HEK293 (cell line): Measurements from ENCODE around the gene TSEN54.
A peak's percentile ranks its signal among the peaks of the same experiment; 100 is the strongest.

Experiments used
- CTCF ChIA-PET: fragments of 350-600 bp; formaldehyde crosslinking; extraction: SDS; loops from one replicate; lab custom pipeline; 2021; ENCODE audit warnings: antibody characterized with exemption; lab: Yijun Ruan, JAX
- POLR2A ChIA-PET: fragments of 300-600 bp; formaldehyde crosslinking; extraction: SDS; loops from one replicate; lab custom pipeline; 2020; ENCODE audit warnings: antibody characterized with exemption, inconsistent platforms; lab: Yijun Ruan, JAX
- H3K27ac ChIP-seq: fragments of 200-500 bp; sonication (Bioruptor generic); 2 replicates; pipeline ENCODE4 v1.5.1; 2014; ENCODE audit warnings: low read depth, low read length, control low read depth, inconsistent platforms; ENCODE audit errors: extremely low read depth
- H3K36me3 ChIP-seq, 2 experiments: fragments of 200-500 bp in 1 of 2; sonication (Bioruptor generic) in 1 of 2; 1 replicate in 1 of 2; 2 replicates in 1 of 2; pipeline ENCODE4 v1.5.1; 2014 to 2017; ENCODE audit warnings: inconsistent platforms in 2 of 2, low read length in 2 of 2; ENCODE audit not compliant: control insufficient read depth in 2 of 2, insufficient read depth in 1 of 2
- H3K4me1 ChIP-seq: fragments of 200-500 bp; sonication (Bioruptor generic); 2 replicates; pipeline ENCODE4 v1.5.1; 2014; ENCODE audit warnings: mild to moderate bottlenecking, low read length, inconsistent platforms; ENCODE audit not compliant: control insufficient read depth, insufficient read depth
- H3K4me3 ChIP-seq: 2 replicates; pipeline ENCODE4 v1.5.1; 2011; ENCODE audit warnings: low read depth, mild to moderate bottlenecking, control low read depth, low read length, moderate library complexity
- H3K9me3 ChIP-seq: fragments of 200-500 bp; sonication (Bioruptor generic); 2 replicates; pipeline ENCODE4 v1.5.1; 2014; ENCODE audit warnings: low read depth, low read length, inconsistent platforms; ENCODE audit not compliant: control insufficient read depth, insufficient read depth
- GLIS1 ChIP-seq: fragments of 450-650 bp; formaldehyde crosslinking; IDR thresholded peaks from 2 replicates; pipeline ENCODE4 v1.5.1; 2016; ENCODE audit warnings: missing biosample characterization, missing genetic modification characterization
- KLF1 ChIP-seq: fragments of 450-650 bp; formaldehyde crosslinking; IDR thresholded peaks from 2 replicates; pipeline ENCODE4 v1.5.1; 2016; ENCODE audit warnings: missing biosample characterization, missing genetic modification characterization
- KLF10 ChIP-seq: fragments of 450-650 bp; IDR thresholded peaks from 2 replicates; pipeline ENCODE4 v1.5.1; 2018; ENCODE audit warnings: missing biosample characterization, mild to moderate bottlenecking, missing genetic modification characterization
- KLF8 ChIP-seq: fragments of 450-650 bp; formaldehyde crosslinking; IDR thresholded peaks from 2 replicates; pipeline ENCODE4 v1.5.1; 2016; ENCODE audit warnings: missing biosample characterization, missing genetic modification characterization
- PRDM6 ChIP-seq: fragments of 450-650 bp; formaldehyde crosslinking; IDR thresholded peaks from 2 replicates; pipeline ENCODE4 v1.5.1; 2017; ENCODE audit warnings: missing biosample characterization, missing genetic modification characterization
- REPIN1 ChIP-seq: fragments of 450-650 bp; formaldehyde crosslinking; IDR thresholded peaks from 2 replicates; pipeline ENCODE4 v1.5.1; 2017; ENCODE audit warnings: missing biosample characterization, missing genetic modification characterization, low read depth
- SCRT2 ChIP-seq: fragments of 450-650 bp; formaldehyde crosslinking; IDR thresholded peaks from 2 replicates; pipeline ENCODE4 v1.5.1; 2016; ENCODE audit warnings: missing biosample characterization, missing genetic modification characterization
- WT1 ChIP-seq: fragments of 450-650 bp; formaldehyde crosslinking; IDR thresholded peaks from 2 replicates; pipeline ENCODE4 v1.5.1; 2016; ENCODE audit warnings: missing biosample characterization, missing genetic modification characterization
- YY1 ChIP-seq: fragments of 450-650 bp; formaldehyde crosslinking; IDR thresholded peaks from 2 replicates; pipeline ENCODE4 v1.5.1; 2018; ENCODE audit warnings: missing biosample characterization, missing genetic modification characterization
- ZBTB8A ChIP-seq: fragments of 450-650 bp; formaldehyde crosslinking; IDR thresholded peaks from 2 replicates; pipeline ENCODE4 v1.5.1; 2016; ENCODE audit warnings: missing biosample characterization, missing genetic modification characterization
- ZIC2 ChIP-seq: fragments of 450-650 bp; formaldehyde crosslinking; IDR thresholded peaks from 2 replicates; pipeline ENCODE4 v1.5.1; 2016; ENCODE audit warnings: missing biosample characterization, missing genetic modification characterization
- ZNF112 ChIP-seq: fragments of 450-650 bp; formaldehyde crosslinking; IDR thresholded peaks from 2 replicates; pipeline ENCODE4 v1.5.0; 2017; ENCODE audit warnings: missing biosample characterization, missing genetic modification characterization
- ZNF132 ChIP-seq: fragments of 450-650 bp; formaldehyde crosslinking; IDR thresholded peaks from 2 replicates; pipeline ENCODE4 v1.5.1; 2017; ENCODE audit warnings: missing biosample characterization, missing genetic modification characterization, borderline replicate concordance
- ZNF175 ChIP-seq: fragments of 450-650 bp; formaldehyde crosslinking; IDR thresholded peaks from 2 replicates; pipeline ENCODE4 v1.5.1; 2016; ENCODE audit warnings: missing biosample characterization, missing genetic modification characterization
- ZNF184 ChIP-seq: fragments of 450-650 bp; IDR thresholded peaks from 2 replicates; pipeline ENCODE4 v1.5.1; 2018; ENCODE audit warnings: missing biosample characterization, mild to moderate bottlenecking, missing genetic modification characterization
- ZNF223 ChIP-seq: fragments of 450-650 bp; formaldehyde crosslinking; IDR thresholded peaks from 2 replicates; pipeline ENCODE4 v1.5.1; 2016; ENCODE audit warnings: missing biosample characterization, missing genetic modification characterization
- ZNF48 ChIP-seq: fragments of 450-650 bp; formaldehyde crosslinking; IDR thresholded peaks from 2 replicates; pipeline ENCODE4 v1.5.1; 2016; ENCODE audit warnings: missing biosample characterization, missing genetic modification characterization
- ZNF510 ChIP-seq: fragments of 450-650 bp; formaldehyde crosslinking; IDR thresholded peaks from 2 replicates; pipeline ENCODE4 v1.5.1; 2018; ENCODE audit warnings: mild to moderate bottlenecking, missing genetic modification characterization, missing biosample characterization; ENCODE audit not compliant: insufficient replicate concordance
- ZNF514 ChIP-seq: fragments of 450-650 bp; formaldehyde crosslinking; IDR thresholded peaks from 2 replicates; pipeline ENCODE4 v1.5.1; 2016; ENCODE audit warnings: missing biosample characterization, missing genetic modification characterization
- ZNF518A ChIP-seq: fragments of 450-650 bp; formaldehyde crosslinking; conservative IDR thresholded peaks from 2 replicates; pipeline ENCODE4 v1.5.1; 2016; ENCODE audit warnings: low read depth, missing biosample characterization, missing genetic modification characterization
- ZNF544 ChIP-seq: fragments of 450-650 bp; formaldehyde crosslinking; IDR thresholded peaks from 2 replicates; pipeline ENCODE4 v1.5.0; 2017; ENCODE audit warnings: missing biosample characterization, missing genetic modification characterization
- ZNF549 ChIP-seq: fragments of 450-650 bp; IDR thresholded peaks from 2 replicates; pipeline ENCODE4 v1.5.1; 2018; ENCODE audit warnings: missing biosample characterization, missing genetic modification characterization, mild to moderate bottlenecking, inconsistent platforms, moderate library complexity
- ZNF629 ChIP-seq: fragments of 450-650 bp; formaldehyde crosslinking; IDR thresholded peaks from 2 replicates; pipeline ENCODE4 v1.5.1; 2017; ENCODE audit warnings: missing biosample characterization, missing genetic modification characterization
- ZNF664 ChIP-seq: fragments of 450-650 bp; formaldehyde crosslinking; IDR thresholded peaks from 2 replicates; pipeline ENCODE4 v1.5.1; 2016; ENCODE audit warnings: missing biosample characterization, missing genetic modification characterization
- ZNF670 ChIP-seq: fragments of 450-650 bp; formaldehyde crosslinking; IDR thresholded peaks from 2 replicates; pipeline ENCODE4 v1.5.1; 2016; ENCODE audit warnings: missing biosample characterization, missing genetic modification characterization, low read depth
- ZNF704 ChIP-seq: fragments of 450-650 bp; formaldehyde crosslinking; IDR thresholded peaks from 2 replicates; pipeline ENCODE4 v1.5.1; 2016; ENCODE audit warnings: missing biosample characterization, missing genetic modification characterization
- ZNF791 ChIP-seq: fragments of 450-650 bp; formaldehyde crosslinking; IDR thresholded peaks from 2 replicates; pipeline ENCODE4 v1.5.1; 2016; ENCODE audit warnings: missing biosample characterization, missing genetic modification characterization
- ZNF792 ChIP-seq: fragments of 450-650 bp; formaldehyde crosslinking; IDR thresholded peaks from 2 replicates; pipeline ENCODE4 v1.5.1; 2016; ENCODE audit warnings: missing biosample characterization, missing genetic modification characterization
- ZNF837 ChIP-seq: fragments of 450-650 bp; formaldehyde crosslinking; IDR thresholded peaks from 2 replicates; pipeline ENCODE4 v1.5.1; 2016; ENCODE audit warnings: missing biosample characterization, missing genetic modification characterization
- TF ChIP-seq, protein P1 (sequence below): fragments of 450-650 bp; formaldehyde crosslinking; IDR thresholded peaks from 2 replicates; pipeline ENCODE4 v1.5.1; 2016; ENCODE audit warnings: missing biosample characterization, missing genetic modification characterization

TSEN54 gene

GRCh38 chr17:75481194-75482068, 34.9 kb upstream of the TSEN54 start:
- POLR2A ChIA-PET = interaction anchor here (1.0 to 2.5 kb wide), 3 partner anchors 20 to 45 kb away, joined by 3 to 12 read pairs (median 8); partner anchors contain the start of gene TMEM94
- TF ChIP-seq ZNF670 = no peak
- TF ChIP-seq ZNF48 (tag by site-specific recombination) = no peak
- TF ChIP-seq ZNF837 = no peak
- no peak for TF ChIP-seq ZNF223 (tag by site-specific recombination)
- no peak for TF ChIP-seq SCRT2 (tag by site-specific recombination)
- 0 out of 2 replicates have a peak, but pooled peaks have one; percentile 48 for TF ChIP-seq KLF1 (tag by site-specific recombination)
- no peak for TF ChIP-seq PRDM6 (tag by site-specific recombination)
- no peak for TF ChIP-seq ZNF792
- no peak for TF ChIP-seq ZNF514 (tag by site-specific recombination)
- no peak for TF ChIP-seq ZNF518A (tag by site-specific recombination)
- peak; percentile 68 for TF ChIP-seq GLIS1
- TF ChIP-seq ZNF132 (tag by site-specific recombination) = no peak
- TF ChIP-seq REPIN1 (tag by site-specific recombination) = no peak
- TF ChIP-seq KLF8 = no peak
- TF ChIP-seq ZNF629 (tag by site-specific recombination) = no peak
- TF ChIP-seq ZBTB8A (tag by site-specific recombination) = no peak
- TF ChIP-seq YY1 (tag by site-specific recombination) = no peak
- no peak for TF ChIP-seq KLF10 (tag by site-specific recombination)
- no peak for TF ChIP-seq WT1 (tag by site-specific recombination)
- TF ChIP-seq, protein P1, sequence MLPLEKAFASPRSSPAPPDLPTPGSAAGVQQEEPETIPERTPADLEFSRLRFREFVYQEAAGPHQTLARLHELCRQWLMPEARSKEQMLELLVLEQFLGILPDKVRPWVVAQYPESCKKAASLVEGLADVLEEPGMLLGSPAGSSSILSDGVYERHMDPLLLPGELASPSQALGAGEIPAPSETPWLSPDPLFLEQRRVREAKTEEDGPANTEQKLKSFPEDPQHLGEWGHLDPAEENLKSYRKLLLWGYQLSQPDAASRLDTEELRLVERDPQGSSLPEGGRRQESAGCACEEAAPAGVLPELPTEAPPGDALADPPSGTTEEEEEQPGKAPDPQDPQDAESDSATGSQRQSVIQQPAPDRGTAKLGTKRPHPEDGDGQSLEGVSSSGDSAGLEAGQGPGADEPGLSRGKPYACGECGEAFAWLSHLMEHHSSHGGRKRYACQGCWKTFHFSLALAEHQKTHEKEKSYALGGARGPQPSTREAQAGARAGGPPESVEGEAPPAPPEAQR (tag by site-specific recombination) = no peak
- no peak for TF ChIP-seq ZNF664 (tag by site-specific recombination)
- no peak for TF ChIP-seq ZNF112 (tag by site-specific recombination)
- no peak for TF ChIP-seq ZNF704 (tag by site-specific recombination)
- no peak for TF ChIP-seq ZNF175
- TF ChIP-seq ZNF549 (tag by site-specific recombination) = no peak
- no peak for TF ChIP-seq ZNF184
- TF ChIP-seq ZNF510 = no peak
- no peak for TF ChIP-seq ZNF791
- TF ChIP-seq ZNF544 (tag by site-specific recombination) = no peak
- TF ChIP-seq ZIC2 (tag by site-specific recombination) = peak; percentile 66

More at GRCh38 chr17:75481194-75482068, 34.9 kb upstream of the TSEN54 start:
- peaks cover 0 to 13% of the 10 kb centered on the region in 2 experiments; a peak in 2 of 3 replicates for H3K36me3 ChIP-seq
- no peak overlapping the region for H3K4me3 ChIP-seq
- no peak overlapping the region for H3K27ac ChIP-seq
- H3K4me1 ChIP-seq = peaks cover 2% of the 10 kb centered on the region; the same call in 1 of the 2 replicates
- CTCF ChIA-PET = interaction anchor here (1.0 kb wide), 1 partner anchor 35 kb away, joined by 3 read pairs; the partner anchor contains the start of gene TSEN54
- no peaks in the 10 kb centered on the region for H3K9me3 ChIP-seq
